Keratinocyte (primary cell): ENCODE data around the gene SINHCAF. TPM values are rescaled to one million over a fixed set of nuclear protein-coding genes. Genes with fewer than 3 reads are reported as not detected.

Experiments used
- DNase-seq: peaks from one replicate; pipeline ENCODE4 v3.0.0-alpha.2; 2011; ENCODE audit warnings: low read depth, missing footprints, low spot score
- FAIRE-seq: peaks from 2 replicates; lab custom pipeline; 2011; peaks lifted over from hg19 to GRCh38; lab: Jason Lieb, UNC
- H2AFZ ChIP-seq: 2 replicates; pipeline ENCODE4 v1.6.0; 2012; ENCODE audit warnings: low read length, control low read depth, inconsistent platforms; ENCODE audit not compliant: control insufficient read depth
- H3K27ac ChIP-seq: 2 replicates; pipeline ENCODE4 v1.5.1; 2011; ENCODE audit warnings: low read length; ENCODE audit not compliant: control insufficient read depth, insufficient read depth
- H3K27me3 ChIP-seq: 3 replicates; pipeline ENCODE4 v1.6.0; 2011; ENCODE audit warnings: low read length; ENCODE audit not compliant: control insufficient read depth, insufficient read depth; ENCODE audit errors: extremely low read depth
- H3K36me3 ChIP-seq, 2 experiments: 2 replicates in 1 of 2; 3 replicates in 1 of 2; pipeline ENCODE4 v1.5.1; 2011; ENCODE audit warnings: low read length in 2 of 2, mild to moderate bottlenecking in 1 of 2; ENCODE audit not compliant: control insufficient read depth in 2 of 2, insufficient read depth in 2 of 2; ENCODE audit errors: extremely low read depth in 1 of 2
- H3K4me1 ChIP-seq: 3 replicates; pipeline ENCODE4 v1.5.1; 2011; ENCODE audit warnings: low read length; ENCODE audit not compliant: control insufficient read depth, insufficient read depth; ENCODE audit errors: extremely low read depth
- H3K4me2 ChIP-seq: 3 replicates; pipeline ENCODE4 v1.6.0; 2011; ENCODE audit warnings: low read depth, low read length; ENCODE audit not compliant: control insufficient read depth, insufficient read depth; ENCODE audit errors: extremely low read depth
- H3K4me3 ChIP-seq, 3 experiments: fragments of 200-600 bp in 1 of 3; sonication (generic) in 1 of 3; 2 replicates in 2 of 3; 3 replicates in 1 of 3; pipeline ENCODE4 v1.5.1; 2011 to 2016; ENCODE audit warnings: low read length in 3 of 3, mild to moderate bottlenecking in 3 of 3, control low read depth in 2 of 3, inconsistent platforms in 1 of 3, low read depth in 1 of 3, mixed read lengths in 1 of 3, mixed run types in 1 of 3, moderate library complexity in 1 of 3; ENCODE audit not compliant: control insufficient read depth in 2 of 3, insufficient read depth in 2 of 3; ENCODE audit errors: extremely low read depth in 1 of 3
- H3K79me2 ChIP-seq: 2 replicates; pipeline ENCODE4 v1.6.0; 2012; ENCODE audit warnings: low read length; ENCODE audit not compliant: control insufficient read depth, insufficient read depth
- H3K9ac ChIP-seq: 3 replicates; pipeline ENCODE4 v1.6.0; 2011; ENCODE audit warnings: low read length; ENCODE audit not compliant: control insufficient read depth, insufficient read depth; ENCODE audit errors: extremely low read depth
- H3K9me1 ChIP-seq: 3 replicates; pipeline ENCODE4 v1.6.0; 2011; ENCODE audit warnings: low read length; ENCODE audit not compliant: control insufficient read depth, insufficient read depth; ENCODE audit errors: extremely low read depth
- H3K9me3 ChIP-seq: 2 replicates; pipeline ENCODE4 v1.5.1; 2012; ENCODE audit warnings: low read depth, low read length; ENCODE audit not compliant: control insufficient read depth
- H4K20me1 ChIP-seq: 3 replicates; pipeline ENCODE4 v1.6.0; 2011; ENCODE audit warnings: low read length; ENCODE audit not compliant: control insufficient read depth, insufficient read depth; ENCODE audit errors: extremely low read depth
- EZH2 ChIP-seq: IDR thresholded peaks from one replicate; pipeline ENCODE4 v1.6.1; 2012; ENCODE audit warnings: inconsistent platforms, mild to moderate bottlenecking, low read length, moderate library complexity
- dilution Hi-C: fragments of 300-500 bp; cut with MboI; formaldehyde crosslinking; loops from one replicate; pipeline ENCODE4 v1.7.0; 2020; ENCODE audit warnings: low sequenced_read_pairs; ENCODE audit not compliant: extremely low pct_ligation_motif_present
- polyA plus RNA-seq, 5 experiments: library from polyadenylated mRNA; depleted of rRNA in 3 of 5; stranded (reverse) in 3 of 5; stranded (forward) in 1 of 5; unstranded in 1 of 5; fragments of >200 nt; gene quantifications; 1 replicate in 1 of 5; 2 replicates in 3 of 5; 3 replicates in 1 of 5; pipeline versions ENCODE4 v1.2.1 to v1.2.3, GENCODE V29; 2011 to 2012; ENCODE audit warnings: missing spikeins in 2 of 5, low read depth in 1 of 5, low replicate concordance in 1 of 5
- TF ChIP-seq, protein P1 (sequence below), 3 experiments: IDR thresholded peaks in 1 of 3; conservative IDR thresholded peaks in 1 of 3; optimal IDR thresholded peaks in 1 of 3; 2 replicates in 2 of 3; 3 replicates in 1 of 3; pipeline versions ENCODE3 to v1.5.1; 2011; ENCODE audit warnings: low read length in 3 of 3, mild to moderate bottlenecking in 3 of 3, moderate library complexity in 2 of 3, control low read depth in 1 of 3, inconsistent platforms in 1 of 3; ENCODE audit not compliant: insufficient read depth in 2 of 3; ENCODE audit errors: extremely low read depth in 1 of 3

SINHCAF gene
- polyA plus RNA-seq, 1 donor (not counting 4 experiments of a cell fraction or from before 2014, with no cell fraction given): 57.4 TPM

DNA sequence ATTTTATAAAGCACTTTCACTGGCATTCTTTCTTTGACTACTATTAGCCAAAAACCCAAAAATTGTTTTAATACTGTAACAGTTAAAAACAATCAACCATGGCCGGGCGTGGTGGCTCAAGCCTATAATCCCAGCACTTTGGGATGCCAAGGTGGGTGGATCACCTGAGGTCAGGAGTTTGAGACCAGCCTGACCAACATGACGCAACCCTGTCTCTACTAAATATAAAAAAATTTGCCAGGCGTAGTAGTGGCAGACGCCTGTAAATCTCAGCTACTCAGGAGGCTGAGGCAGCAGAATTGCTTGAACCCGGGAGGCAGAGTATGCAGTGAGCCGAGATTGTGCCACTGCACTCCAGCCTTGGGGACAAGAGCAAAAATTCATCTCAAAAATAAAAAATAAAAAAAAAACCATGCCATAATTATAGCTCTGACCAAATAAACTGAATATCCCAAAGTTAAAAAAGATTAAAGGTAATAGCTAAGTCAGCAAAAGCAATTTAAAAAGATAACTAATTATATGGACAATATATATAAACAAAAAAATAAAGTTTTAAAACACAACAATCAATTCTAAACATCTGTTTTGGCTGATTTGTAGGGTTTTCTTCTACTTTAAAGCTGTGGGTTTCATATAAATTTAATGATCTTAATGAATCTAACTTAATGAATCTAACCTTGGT is 10.0 kb downstream of the SINHCAF start:
- Histone ChIP-seq H3K4me3 (no peak overlapping the region), H4K20me1 (peaks cover 11% of the 10 kb centered on the region), H3K27me3 (no peaks in the 10 kb centered on the region), H3K4me2 (no peak overlapping the region), H3K9me1 (no peaks in the 10 kb centered on the region), H3K36me3 (peaks cover 0 to 5% of the 10 kb centered on the region in 2 experiments), H3K79me2 (peaks cover 97% of the 10 kb centered on the region), H3K27ac (no peak overlapping the region), H3K9me3 (no peaks in the 10 kb centered on the region), H2AFZ (no peak overlapping the region), H3K4me1 (peaks cover 9% of the 10 kb centered on the region), H3K9ac (no peak overlapping the region)
- DNase-seq: no peak
- dilution Hi-C loops: no loop called here
- FAIRE-seq: no peak
- no peak for TF ChIP-seq EZH2
- TF ChIP-seq, protein P1, sequence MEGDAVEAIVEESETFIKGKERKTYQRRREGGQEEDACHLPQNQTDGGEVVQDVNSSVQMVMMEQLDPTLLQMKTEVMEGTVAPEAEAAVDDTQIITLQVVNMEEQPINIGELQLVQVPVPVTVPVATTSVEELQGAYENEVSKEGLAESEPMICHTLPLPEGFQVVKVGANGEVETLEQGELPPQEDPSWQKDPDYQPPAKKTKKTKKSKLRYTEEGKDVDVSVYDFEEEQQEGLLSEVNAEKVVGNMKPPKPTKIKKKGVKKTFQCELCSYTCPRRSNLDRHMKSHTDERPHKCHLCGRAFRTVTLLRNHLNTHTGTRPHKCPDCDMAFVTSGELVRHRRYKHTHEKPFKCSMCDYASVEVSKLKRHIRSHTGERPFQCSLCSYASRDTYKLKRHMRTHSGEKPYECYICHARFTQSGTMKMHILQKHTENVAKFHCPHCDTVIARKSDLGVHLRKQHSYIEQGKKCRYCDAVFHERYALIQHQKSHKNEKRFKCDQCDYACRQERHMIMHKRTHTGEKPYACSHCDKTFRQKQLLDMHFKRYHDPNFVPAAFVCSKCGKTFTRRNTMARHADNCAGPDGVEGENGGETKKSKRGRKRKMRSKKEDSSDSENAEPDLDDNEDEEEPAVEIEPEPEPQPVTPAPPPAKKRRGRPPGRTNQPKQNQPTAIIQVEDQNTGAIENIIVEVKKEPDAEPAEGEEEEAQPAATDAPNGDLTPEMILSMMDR (optimal IDR thresholded peaks at IDR 0.05 in 1 of 3, IDR thresholded peaks at IDR 0.05 in 1 of 3, conservative IDR thresholded peaks at IDR 0.05 in 1 of 3; ENCODE audit: extremely low read depth in 1 of 3, insufficient read depth in 2 of 3, low read length in 3 of 3): no peak

DNA sequence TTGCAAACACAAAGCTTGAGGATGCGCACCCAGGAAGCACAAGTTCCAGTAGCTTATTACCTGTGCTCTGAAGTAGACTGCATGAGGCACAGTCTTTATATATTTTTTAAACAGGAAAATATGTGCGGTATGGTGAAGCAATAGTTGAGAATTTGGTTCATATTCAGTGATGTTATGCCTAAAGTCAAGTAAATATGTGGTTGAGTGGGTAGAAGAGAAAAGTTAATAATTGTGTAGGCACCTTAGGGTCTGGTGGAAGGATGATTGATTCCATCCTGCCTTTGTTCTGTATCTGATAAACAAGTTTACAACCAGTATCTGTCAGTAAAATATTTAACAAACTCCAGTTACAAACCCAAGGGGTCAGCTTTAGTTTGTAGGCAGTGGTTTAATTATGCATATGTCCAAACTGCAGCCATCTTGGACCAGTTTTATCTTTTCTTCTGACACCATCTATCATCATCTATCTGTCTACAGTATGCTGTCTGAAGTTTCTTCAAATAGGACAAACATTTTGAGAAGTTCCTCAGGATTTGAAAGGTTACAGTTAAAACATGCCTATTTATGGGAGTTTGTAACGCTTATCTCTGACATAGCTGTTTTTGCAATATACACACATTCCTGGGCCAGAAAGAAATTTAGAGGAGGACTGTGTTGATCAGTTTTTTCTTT is 10.8 kb downstream of the SINHCAF start:
- H3K9me1 ChIP-seq: no peaks in the 10 kb centered on the region
- H3K9ac ChIP-seq: no peak overlapping the region
- no peak for FAIRE-seq
- no peak overlapping the region for H2AFZ ChIP-seq
- H3K4me3 ChIP-seq: no peak overlapping the region
- dilution Hi-C loops: no loop called here
- no peak for DNase-seq
- no peaks in the 10 kb centered on the region for H3K27me3 ChIP-seq
- TF ChIP-seq, protein P1 (optimal IDR thresholded peaks at IDR 0.05 in 1 of 3, IDR thresholded peaks at IDR 0.05 in 1 of 3, conservative IDR thresholded peaks at IDR 0.05 in 1 of 3; ENCODE audit: extremely low read depth in 1 of 3, insufficient read depth in 2 of 3, low read length in 3 of 3): no peak
- TF ChIP-seq EZH2: no peak
- H3K27ac ChIP-seq: no peak overlapping the region
- H3K9me3 ChIP-seq: no peaks in the 10 kb centered on the region
- H4K20me1 ChIP-seq: peaks cover 11% of the 10 kb centered on the region
- H3K79me2 ChIP-seq: peaks cover 97% of the 10 kb centered on the region
- H3K4me2 ChIP-seq: no peak overlapping the region
- peaks cover 0 to 5% of the 10 kb centered on the region in 2 experiments for H3K36me3 ChIP-seq
- peaks cover 9% of the 10 kb centered on the region for H3K4me1 ChIP-seq
